Motor neuron (in vitro differentiated cells): Measurements from ENCODE around the gene RAPGEF5. TPM values are rescaled to one million over a fixed set of nuclear protein-coding genes. Genes with fewer than 3 reads are reported as not detected.

Experiments
- ATAC-seq, 8 experiments: fragments of 200-7000 bp; cut with Tn5 transposase; replicated peaks in 6 of 8; 2 replicates each; pipeline ENCODE4 v1.8.0; 2021; ENCODE audit warnings: mild to moderate bottlenecking in 8 of 8, moderate library complexity in 8 of 8
- H3K27ac ChIP-seq, 2 donors: fragments of 250-450 bp; sonication (Bioruptor Pico); 2 replicates each; pipeline ENCODE4 v1.9.0; 2021; ENCODE audit warnings: antibody characterized with exemption in 2 of 2, mild to moderate bottlenecking in 2 of 2, moderate library complexity in 1 of 2
- H3K4me1 ChIP-seq, 2 donors: fragments of 250-450 bp; sonication (Bioruptor Pico); replicated peaks in 1 of 2; 2 replicates each; pipeline ENCODE4 v1.6.1; 2021; ENCODE audit warnings: antibody characterized with exemption in 2 of 2, mild to moderate bottlenecking in 2 of 2, moderate library complexity in 1 of 2
- H3K4me3 ChIP-seq, 5 donors: fragments of 250-450 bp; sonication (Bioruptor Pico); 2 replicates each; pipeline ENCODE4 v1.9.0; 2021; ENCODE audit warnings: antibody characterized with exemption in 5 of 5, mild to moderate bottlenecking in 5 of 5, moderate library complexity in 4 of 5
- WGBS, 10 experiments: fragments of 450-650 bp; shearing (Covaris generic); methylation state at CpG; one replicate each; pipeline ENCODE4 v1.0.0; 2022; 5-methylcytosine and 5-hydroxymethylcytosine counted together
- in situ Hi-C, 9 experiments: fragments of 400-800 bp; cut with MboI; loops; one replicate each; pipeline ENCODE4 v1.15.0; 2021; ENCODE audit warnings: low sequenced_read_pairs in 9 of 9, low pct_unique_long_range_greater_than_20kb in 2 of 9; ENCODE audit not compliant: unreplicated experiment in 9 of 9
- total RNA-seq, 8 experiments: library from RNA; unstranded; fragments of 300-600 nt; gene quantifications; 2 replicates each; pipeline versions ENCODE4 v1.2.3 to v1.2.4, GENCODE V29; 2022

RAPGEF5 gene
- total RNA-seq, 8 experiments from 2014 or later: 4.6 to 22.2 (median 14.2) TPM

DNA sequence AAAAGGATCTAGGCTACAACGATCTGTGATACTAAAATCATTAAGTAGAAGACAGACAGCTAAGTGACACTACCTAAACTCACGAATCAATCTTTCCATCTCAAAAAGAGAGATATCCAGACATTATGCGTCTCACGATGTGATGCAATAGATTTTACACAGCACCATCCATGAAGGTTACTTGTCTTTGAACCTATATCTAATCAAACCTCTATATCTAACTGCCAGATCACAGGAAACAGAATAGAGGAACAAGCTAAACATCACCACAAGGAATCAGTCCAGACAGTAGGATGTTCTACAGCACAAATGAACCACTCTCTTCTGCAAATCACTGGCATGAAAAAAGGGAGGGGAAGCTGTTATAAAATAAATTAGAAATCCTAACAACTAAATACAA lies 4.1 kb downstream of the RAPGEF5 start:
- Histone ChIP-seq H3K27ac (no peak overlapping the region), H3K4me3 (no peak overlapping the region), H3K4me1 (peaks cover 6 to 7% of the 10 kb centered on the region in 2 donors)
- in situ Hi-C loops: no loop called here
- ATAC-seq: no peak
- WGBS, 10 experiments: 38 to 100% (median 84%) methylated on average over 1 to 4 of the region's 4 CpGs; no CpG with 5 or more reads in 2 of the 10 experiments

DNA sequence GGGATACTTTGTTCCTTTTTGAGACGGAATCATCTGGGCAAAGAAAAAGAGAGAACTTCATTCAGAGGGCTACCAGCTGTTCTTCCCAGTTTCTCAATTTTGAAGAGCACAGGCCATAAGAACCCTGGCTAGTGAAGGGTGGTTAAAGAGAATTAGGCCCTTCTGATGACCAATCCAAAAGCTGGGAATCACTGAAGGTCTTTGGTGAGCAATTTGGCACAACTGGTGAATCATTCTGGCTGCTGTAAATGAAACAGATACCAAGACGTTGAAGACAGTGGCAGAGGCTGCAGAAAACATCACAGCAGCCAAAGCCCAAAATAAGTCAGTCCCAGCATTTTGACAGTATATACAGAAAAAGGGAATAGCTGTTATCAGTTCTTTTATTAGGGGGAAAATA lies 5.1 kb downstream of the RAPGEF5 start:
- in situ Hi-C loops: no loop called here
- WGBS, 10 experiments: 0 to 100% (median 40%) methylated on average over 1 to 2 of the region's 2 CpGs; no CpG with 5 or more reads in 1 of the 10 experiments
- no peak overlapping the region for H3K4me3 ChIP-seq

DNA sequence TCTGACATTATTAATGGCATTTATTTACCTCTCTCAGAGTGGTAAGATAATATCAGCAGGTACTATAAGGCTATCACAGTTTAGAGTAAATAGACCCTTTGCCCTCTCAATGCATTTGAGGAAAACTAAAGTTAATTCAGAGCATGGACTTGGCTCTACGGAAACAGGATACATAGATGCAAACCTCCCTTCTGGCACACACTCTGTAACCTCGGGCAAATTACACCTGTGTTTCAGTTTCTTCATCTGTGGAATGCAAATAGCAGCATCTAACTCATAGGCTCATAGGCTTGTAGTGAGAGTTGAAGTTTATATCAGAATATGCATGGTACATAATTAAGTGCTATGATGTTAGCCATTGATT lies 5.6 kb downstream of the RAPGEF5 start:
- Histone ChIP-seq H3K27ac (no peak overlapping the region), H3K4me1 (no peaks in the 10 kb centered on the region), H3K4me3 (no peak overlapping the region)
- in situ Hi-C loops: no loop called here
- ATAC-seq: no peak
- 48 to 93% (median 84%) methylated on average over 1 to 2 of the region's 2 CpGs; no CpG with 5 or more reads in 4 of the 10 experiments for WGBS, 10 experiments

More for the DNA sequence above, 5.1 kb downstream of the RAPGEF5 start:
- no peak for ATAC-seq
- no peak overlapping the region for H3K27ac ChIP-seq
- H3K4me1 ChIP-seq: no peaks in the 10 kb centered on the region

DNA sequence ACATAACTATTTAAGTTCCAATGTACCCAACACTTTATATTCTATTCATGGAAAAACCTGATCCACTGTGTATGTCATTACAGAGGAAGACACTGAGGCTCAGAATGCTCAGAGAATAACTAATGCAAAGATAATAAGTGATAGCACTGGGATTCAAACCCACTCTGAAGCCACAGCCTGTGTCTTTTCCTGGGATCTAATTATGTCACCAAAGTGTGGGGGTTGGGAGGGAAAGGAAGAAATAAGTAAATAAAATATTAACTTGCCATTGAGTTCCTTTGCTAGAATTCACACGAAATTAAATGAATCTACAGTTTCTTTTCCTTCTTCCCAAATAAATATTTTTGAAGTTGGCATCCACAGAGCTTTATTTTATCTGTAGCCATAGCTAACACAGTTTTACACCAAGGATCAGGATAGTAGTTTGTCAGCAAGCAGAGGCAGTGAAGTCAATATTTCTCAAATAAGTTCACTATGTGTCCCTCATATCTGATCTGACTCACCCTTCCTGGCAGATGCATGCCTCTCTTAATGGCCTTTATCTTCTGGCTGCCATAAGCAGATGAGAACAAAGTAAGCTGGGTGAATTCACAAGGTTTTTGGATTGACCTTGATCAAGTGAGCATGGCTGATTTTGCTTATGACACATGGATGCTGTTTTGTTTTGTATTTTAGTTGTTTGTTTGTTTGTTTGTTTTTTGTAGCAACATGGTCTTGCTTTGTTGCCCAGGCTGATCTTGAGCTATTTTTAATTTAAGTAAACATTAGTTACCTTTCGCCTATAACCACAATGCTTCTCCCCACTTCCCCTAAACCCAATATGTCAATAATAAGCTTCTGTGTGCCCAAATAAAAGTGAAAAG lies 6.3 kb downstream of the RAPGEF5 start:
- Histone ChIP-seq H3K27ac (no peak overlapping the region), H3K4me3 (no peak overlapping the region), H3K4me1 (no peaks in the 10 kb centered on the region)
- WGBS, 10 experiments: 20 to 100% (median 75%) methylated on average over 1 to 2 of the region's 2 CpGs; no CpG with 5 or more reads in 1 of the 10 experiments
- in situ Hi-C loops: no loop called here
- ATAC-seq: peak in 2 of 8 experiments; percentile 34 to 79

DNA sequence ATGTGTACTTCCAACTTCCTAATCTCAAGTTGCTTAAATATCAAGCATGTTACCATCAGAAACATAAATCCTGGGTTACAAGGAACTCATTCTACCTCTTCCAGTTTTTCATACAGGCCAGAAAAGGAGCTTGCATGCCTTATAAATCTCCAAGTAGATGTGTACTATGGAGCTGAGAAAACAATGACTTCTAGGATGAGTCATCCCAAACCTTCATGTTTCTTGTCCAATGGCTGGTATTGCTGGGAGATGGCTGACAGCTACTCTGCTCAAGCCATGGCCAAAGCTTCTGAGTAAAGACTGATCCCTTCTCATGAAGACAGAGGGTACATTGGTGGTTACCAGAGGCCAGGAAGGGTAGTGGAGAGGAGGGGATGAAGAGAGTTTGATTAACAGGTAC lies 8.6 kb downstream of the RAPGEF5 start:
- no peaks in the 10 kb centered on the region for H3K4me1 ChIP-seq
- no peak overlapping the region for H3K27ac ChIP-seq
- peak in 1 of 8 experiments; percentile 67 for ATAC-seq
- H3K4me3 ChIP-seq: no peak overlapping the region
- in situ Hi-C loops: no loop called here

DNA sequence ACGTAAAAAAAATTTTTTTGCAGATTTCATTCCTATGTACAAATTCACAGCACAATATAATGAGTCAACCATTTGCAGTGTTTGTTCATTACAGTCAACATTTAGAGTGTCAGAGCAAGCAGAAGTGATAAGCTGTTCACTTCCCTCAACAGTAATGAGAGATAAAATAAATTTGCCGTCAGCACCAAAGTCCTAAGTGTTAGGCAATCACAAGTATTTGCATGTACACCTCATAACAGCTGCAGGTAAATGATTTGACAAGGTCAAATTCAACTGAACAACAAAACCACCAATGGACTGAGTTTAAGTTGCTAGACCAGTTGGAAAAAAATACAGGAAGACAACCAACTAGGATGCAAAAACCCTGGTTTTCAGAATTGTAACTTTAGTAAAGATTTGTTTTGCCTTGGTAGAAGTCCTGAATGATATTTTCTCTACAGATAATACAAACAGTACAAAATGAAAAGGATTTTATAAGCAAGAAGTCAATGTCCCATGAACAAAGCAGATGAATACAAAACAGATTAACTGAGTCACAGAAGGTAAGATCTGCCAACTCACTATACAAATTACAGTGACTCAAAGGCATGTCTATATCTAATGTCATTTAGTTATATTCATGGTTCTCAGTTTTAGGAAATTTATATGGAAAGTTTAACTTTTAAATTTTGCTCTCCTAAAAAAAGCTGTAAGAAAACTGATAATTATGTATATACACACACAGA lies 10.4 kb downstream of the RAPGEF5 start:
- no peak for ATAC-seq
- H3K4me1 ChIP-seq: no peaks in the 10 kb centered on the region
- no peak overlapping the region for H3K27ac ChIP-seq
- H3K4me3 ChIP-seq: no peak overlapping the region
- 0 to 100% (median 83%) methylated on average over 1 to 2 of the region's 2 CpGs; no CpG with 5 or more reads in 1 of the 10 experiments for WGBS, 10 experiments
- in situ Hi-C loops: no loop called here

DNA sequence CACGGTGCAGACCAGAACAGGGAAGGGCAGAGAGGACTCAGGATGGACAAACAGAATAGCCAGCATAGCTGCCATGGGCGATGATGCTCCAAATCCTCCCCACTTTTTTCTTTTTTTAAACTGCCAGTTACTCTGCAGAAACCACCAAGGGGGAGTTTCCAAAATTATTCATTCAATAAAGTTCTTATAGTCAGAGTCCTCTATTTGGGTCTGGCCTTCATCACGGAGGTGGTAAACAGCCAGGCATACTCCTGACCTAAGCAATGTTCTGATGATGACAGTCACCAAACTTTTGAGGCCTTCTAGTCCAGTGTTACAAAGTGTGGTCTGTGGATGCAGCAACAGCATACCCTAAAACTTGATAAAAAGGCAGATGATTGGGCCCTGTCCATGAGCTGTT lies 12.3 kb downstream of the RAPGEF5 start:
- ATAC-seq: no peak
- H3K27ac ChIP-seq: no peak overlapping the region
- in situ Hi-C loops: no loop called here

DNA sequence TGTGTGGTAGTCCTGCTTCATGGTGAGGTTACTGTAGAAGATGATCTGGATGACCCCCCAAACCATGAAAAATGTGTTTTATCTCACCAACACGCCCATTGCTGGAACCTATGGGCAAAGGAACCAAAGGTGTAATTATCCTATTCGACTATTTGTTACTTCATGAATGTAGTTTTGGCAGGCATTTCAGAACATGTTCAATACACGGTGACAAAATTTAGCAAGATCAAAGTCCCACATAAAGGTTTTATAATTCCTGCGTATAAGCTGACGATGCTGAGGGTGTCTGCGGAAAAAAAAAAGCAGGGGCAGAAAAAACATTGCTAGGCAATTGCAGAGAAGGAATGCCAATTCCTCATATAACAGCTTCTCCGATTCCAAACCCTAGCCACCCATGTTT lies 13.3 kb downstream of the RAPGEF5 start:
- Histone ChIP-seq H3K4me1 (no peaks in the 10 kb centered on the region), H3K4me3 (no peak overlapping the region), H3K27ac (no peak overlapping the region)
- ATAC-seq: no peak
- WGBS, 10 experiments: 55 to 100% (median 95%) methylated on average over 1 to 7 of the region's 7 CpGs; no CpG with 5 or more reads in 2 of the 10 experiments
- in situ Hi-C loops: no loop called here

More for the DNA sequence above, 12.3 kb downstream of the RAPGEF5 start:
- H3K4me3 ChIP-seq: no peak overlapping the region
- WGBS, 10 experiments: 38 to 100% (median 91%) methylated on average over 2 of the region's 3 CpGs; no CpG with 5 or more reads in 6 of the 10 experiments
- H3K4me1 ChIP-seq: no peaks in the 10 kb centered on the region

DNA sequence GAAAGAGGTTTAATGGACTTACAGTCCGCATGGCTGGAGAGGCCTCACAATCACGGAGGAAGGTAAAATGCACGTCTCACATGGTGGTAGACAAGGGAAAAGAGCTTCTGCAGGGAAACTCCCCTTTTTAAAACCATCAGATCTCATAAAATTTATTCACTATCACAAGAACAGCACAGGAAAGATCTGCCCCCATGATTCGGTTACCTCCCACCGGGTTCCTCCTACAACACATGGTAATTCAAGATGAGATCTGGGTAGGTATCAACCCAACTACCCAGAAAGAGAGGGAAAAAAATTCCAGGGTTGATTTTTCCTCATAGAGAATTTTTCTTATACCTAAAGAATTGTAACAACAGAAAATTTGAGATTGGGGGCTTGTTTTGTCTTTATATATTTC lies 13.9 kb downstream of the RAPGEF5 start:
- no peak overlapping the region for H3K4me3 ChIP-seq
- 20 to 100% (median 85%) methylated on average over 1 to 3 of the region's 5 CpGs; no CpG with 5 or more reads in 4 of the 10 experiments for WGBS, 10 experiments
- H3K27ac ChIP-seq: no peak overlapping the region
- no peak for ATAC-seq
- in situ Hi-C loops: no loop called here
- no peaks in the 10 kb centered on the region for H3K4me1 ChIP-seq

DNA sequence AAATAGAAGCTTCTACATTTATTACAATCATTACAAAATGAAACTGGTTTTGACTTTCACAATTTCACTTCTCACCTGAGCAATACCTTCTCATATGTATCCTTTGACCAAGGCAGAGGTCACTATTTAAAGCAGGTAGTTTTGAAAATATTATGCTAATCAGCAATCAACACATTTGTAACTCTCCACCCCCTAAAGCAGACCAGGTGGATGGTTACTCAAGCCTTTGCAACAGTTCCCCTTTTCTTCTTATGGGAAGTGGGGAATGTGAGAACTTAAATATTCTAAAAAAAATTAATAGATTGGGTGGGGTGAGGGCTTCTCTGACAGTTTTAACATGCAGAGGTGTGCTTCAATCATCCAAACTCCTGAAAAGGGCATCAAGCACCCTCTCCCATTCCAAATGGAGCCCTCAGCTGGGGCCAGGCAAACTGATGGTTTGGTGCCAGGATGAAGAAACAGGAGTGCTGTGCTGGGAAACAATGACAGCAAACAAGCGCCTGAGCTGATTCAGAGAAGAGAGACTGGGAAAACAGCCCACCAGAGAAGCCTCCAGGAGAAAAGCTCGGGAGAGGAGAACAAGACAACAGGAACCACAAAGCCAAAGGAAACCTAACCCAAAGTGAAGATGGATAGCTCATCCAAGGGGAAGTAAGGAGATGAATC lies 17.1 kb downstream of the RAPGEF5 start:
- in situ Hi-C loops: no loop called here
- 41 to 100% (median 82%) methylated on average over 1 to 2 of the region's 2 CpGs; no CpG with 5 or more reads in 2 of the 10 experiments for WGBS, 10 experiments
- Histone ChIP-seq H3K4me1 (no peaks in the 10 kb centered on the region), H3K27ac (no peak overlapping the region), H3K4me3 (no peak overlapping the region)
- ATAC-seq: no peak

DNA sequence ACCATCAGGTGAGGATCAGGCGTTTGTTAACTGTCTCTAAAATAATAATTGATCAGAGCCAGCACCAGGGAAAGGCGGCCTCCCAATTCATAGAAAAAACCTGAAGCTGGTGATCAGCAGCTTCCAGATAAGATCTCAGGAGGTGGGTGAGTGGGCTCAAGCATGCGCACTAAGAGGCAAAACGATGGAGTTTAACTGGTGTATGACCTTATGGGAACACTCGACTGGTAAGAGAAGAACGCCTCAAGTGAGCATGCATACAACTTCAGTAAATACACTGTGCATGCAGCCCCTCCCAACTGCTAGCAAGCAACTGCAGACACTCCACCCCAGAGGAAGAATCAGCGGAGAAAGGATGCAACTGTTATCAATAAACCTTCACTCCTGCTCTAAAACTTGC lies 18.1 kb downstream of the RAPGEF5 start:
- in situ Hi-C loops: no loop called here
- H3K4me1 ChIP-seq: no peaks in the 10 kb centered on the region
- peak in 3 of 8 experiments; percentile 94 to 96 (median 95) for ATAC-seq
- 0 to 100% (median 81%) methylated on average over 1 to 6 of the region's 7 CpGs; no CpG with 5 or more reads in 2 of the 10 experiments for WGBS, 10 experiments
- no peak overlapping the region for H3K4me3 ChIP-seq
- no peak overlapping the region for H3K27ac ChIP-seq

DNA sequence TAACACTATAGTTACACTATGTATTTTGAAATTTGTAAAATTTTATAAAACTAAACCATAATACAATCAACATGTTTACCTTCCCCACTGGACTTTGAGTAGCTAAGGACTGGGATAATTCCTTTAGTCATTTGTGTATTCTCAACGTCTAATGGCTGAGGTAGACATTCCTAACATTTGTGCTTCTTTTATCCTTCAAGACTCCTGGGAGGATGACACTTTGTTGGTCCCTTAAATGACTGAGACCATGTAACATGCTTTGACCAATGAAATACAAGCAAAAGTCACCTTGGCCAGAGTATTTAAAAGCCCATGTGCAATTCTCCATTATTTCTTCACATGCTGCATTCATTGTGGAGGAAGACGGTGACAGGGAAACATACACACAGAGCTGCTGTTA lies 18.5 kb downstream of the RAPGEF5 start:
- 20 to 100% (median 73%) methylated on average over 1 to 2 of the region's 2 CpGs; no CpG with 5 or more reads in 2 of the 10 experiments for WGBS, 10 experiments
- no peaks in the 10 kb centered on the region for H3K4me1 ChIP-seq
- ATAC-seq: no peak
- in situ Hi-C loops: no loop called here
- H3K27ac ChIP-seq: no peak overlapping the region
- no peak overlapping the region for H3K4me3 ChIP-seq

DNA sequence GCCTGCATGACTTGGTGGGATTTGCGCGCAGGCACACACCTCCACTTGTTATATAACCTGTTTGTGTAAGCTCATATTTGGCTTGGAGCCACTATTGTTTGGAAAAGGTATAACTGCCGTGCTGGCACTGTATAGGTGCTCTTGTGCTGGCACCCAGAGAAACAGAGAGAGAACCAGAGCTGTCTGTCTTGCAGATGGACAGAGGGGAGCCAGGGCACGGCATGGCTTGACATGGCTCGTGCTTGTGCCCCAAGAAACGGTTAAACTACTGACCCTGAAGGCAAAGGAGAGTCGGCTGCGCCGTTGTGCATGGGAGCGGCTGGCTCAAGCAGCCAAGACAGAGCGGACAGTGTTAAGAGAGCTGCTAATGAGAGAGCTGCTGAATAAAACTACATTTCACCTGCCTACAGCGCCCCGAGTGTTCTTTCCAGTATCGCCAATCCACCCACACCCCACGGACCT lies 23.2 kb downstream of the RAPGEF5 start:
- ATAC-seq: no peak
- Histone ChIP-seq H3K4me1 (no peaks in the 10 kb centered on the region), H3K4me3 (no peak overlapping the region), H3K27ac (no peak overlapping the region)
- in situ Hi-C loops: no loop called here
- 60 to 100% (median 80%) methylated on average over 1 to 13 of the region's 15 CpGs; no CpG with 5 or more reads in 1 of the 10 experiments for WGBS, 10 experiments
